ENCODE measurements around the gene BORCS8.

Gene BORCS8

GRCh38 chr19:19192078-19192882, at the start of gene BORCS8, which contains the start of gene RFXANK:
BORCS8 (minus strand) TSS chr19:19192152; CDS start chr19:19192117, 35 bp downstream.
RFXANK (plus strand) TSS chr19:19192258; CDS start chr19:19193947, 1,689 bp downstream.
- no peak for TF ChIP-seq CTCF (conservative IDR thresholded peaks at IDR 0.05)
- TF ChIP-seq ZFX (IDR thresholded peaks at IDR 0.05): no peak
- peak within 1 kb of the TSS; percentile 91 for H3K27ac ChIP-seq

- H3K27ac ChIP-seq: no peak overlapping the region
- TF ChIP-seq ZFX (IDR thresholded peaks at IDR 0.05) (no peak), CTCF (conservative IDR thresholded peaks at IDR 0.05) (no peak)
Measured at GRCh38 chr19:19240476-19240875, 48.5 kb upstream of the BORCS8 start.

GRCh38 chr19:19239675-19240074, 47.7 kb upstream of the BORCS8 start:
- H3K27ac ChIP-seq: no peak overlapping the region
- no peak for TF ChIP-seq ZFX (IDR thresholded peaks at IDR 0.05)

- TF ChIP-seq CTCF (conservative IDR thresholded peaks at IDR 0.05) (no peak), ZFX (IDR thresholded peaks at IDR 0.05) (no peak)
- no peak overlapping the region for H3K27ac ChIP-seq
Measured at GRCh38 chr19:19238126-19238894, 46.4 kb upstream of the BORCS8 start.

- no peak overlapping the region for H3K27ac ChIP-seq
- no peak for TF ChIP-seq ZFX (IDR thresholded peaks at IDR 0.05)
- TF ChIP-seq CTCF (conservative IDR thresholded peaks at IDR 0.05): no peak
Measured at GRCh38 chr19:19236173-19236572, 44.2 kb upstream of the BORCS8 start.

- TF ChIP-seq ZFX (IDR thresholded peaks at IDR 0.05) (no peak), CTCF (conservative IDR thresholded peaks at IDR 0.05) (no peak)
- no peak overlapping the region for H3K27ac ChIP-seq
Measured at GRCh38 chr19:19234220-19234816, 42.4 kb upstream of the BORCS8 start.

GRCh38 chr19:19232261-19232721, 40.3 kb upstream of the BORCS8 start:
- H3K27ac ChIP-seq: no peak overlapping the region
- TF ChIP-seq CTCF (conservative IDR thresholded peaks at IDR 0.05) (no peak), ZFX (IDR thresholded peaks at IDR 0.05) (no peak)

All from C4-2B (cell line).